ENCODE results near the gene SEMA4A.

GRCh38 chr1:156177919-156178654 is 24.7 kb downstream of the SEMA4A start:
- TF ChIP-seq EZH2 (IDR thresholded peaks at IDR 0.05; ENCODE audit: low read depth, low read length, severe bottlenecking) (no peak), CTBP2 (IDR thresholded peaks at IDR 0.05; ENCODE audit: borderline replicate concordance, insufficient read depth, insufficient read length, low read length) (no peak), CTCF (IDR thresholded peaks at IDR 0.05; ENCODE audit: control extremely low read depth in 1 of 3, insufficient read depth in 1 of 3, low read depth in 1 of 3, low read length in 3 of 3) (no peak)
